ENCODE data around the gene GJB1.

DNA sequence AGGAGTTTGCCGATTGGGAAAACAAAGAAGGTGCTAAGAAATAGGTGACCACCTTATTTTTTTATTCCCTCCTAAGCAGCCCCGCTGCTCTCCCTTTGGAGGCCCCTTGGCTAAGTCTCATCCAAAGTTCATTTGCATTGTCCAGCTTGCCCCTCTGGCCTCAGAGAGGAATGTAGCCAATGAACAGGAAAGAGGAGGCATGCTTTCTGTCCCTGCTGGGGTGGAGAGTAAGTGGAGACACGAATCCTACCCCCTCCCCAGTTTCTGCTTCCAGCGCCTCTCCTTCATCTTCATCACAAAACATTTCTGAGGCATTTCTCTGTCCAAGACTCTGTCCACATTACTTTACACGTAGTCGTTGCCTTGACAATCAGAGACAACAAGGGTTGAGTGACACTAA, 39.7 kb upstream of the GJB1 start:
- TF ChIP-seq, protein P1, sequence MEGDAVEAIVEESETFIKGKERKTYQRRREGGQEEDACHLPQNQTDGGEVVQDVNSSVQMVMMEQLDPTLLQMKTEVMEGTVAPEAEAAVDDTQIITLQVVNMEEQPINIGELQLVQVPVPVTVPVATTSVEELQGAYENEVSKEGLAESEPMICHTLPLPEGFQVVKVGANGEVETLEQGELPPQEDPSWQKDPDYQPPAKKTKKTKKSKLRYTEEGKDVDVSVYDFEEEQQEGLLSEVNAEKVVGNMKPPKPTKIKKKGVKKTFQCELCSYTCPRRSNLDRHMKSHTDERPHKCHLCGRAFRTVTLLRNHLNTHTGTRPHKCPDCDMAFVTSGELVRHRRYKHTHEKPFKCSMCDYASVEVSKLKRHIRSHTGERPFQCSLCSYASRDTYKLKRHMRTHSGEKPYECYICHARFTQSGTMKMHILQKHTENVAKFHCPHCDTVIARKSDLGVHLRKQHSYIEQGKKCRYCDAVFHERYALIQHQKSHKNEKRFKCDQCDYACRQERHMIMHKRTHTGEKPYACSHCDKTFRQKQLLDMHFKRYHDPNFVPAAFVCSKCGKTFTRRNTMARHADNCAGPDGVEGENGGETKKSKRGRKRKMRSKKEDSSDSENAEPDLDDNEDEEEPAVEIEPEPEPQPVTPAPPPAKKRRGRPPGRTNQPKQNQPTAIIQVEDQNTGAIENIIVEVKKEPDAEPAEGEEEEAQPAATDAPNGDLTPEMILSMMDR (IDR thresholded peaks at IDR 0.05), result no peak
- no peak for TF ChIP-seq POLR2AphosphoS5 (IDR thresholded peaks at IDR 0.05)
- TF ChIP-seq POLR2A (IDR thresholded peaks at IDR 0.05), result no peak
- no peak for TF ChIP-seq EP300 (IDR thresholded peaks at IDR 0.05)

All from suprapubic skin (tissue), 4 donors.